ENCODE results near the gene ZBTB8A. TPM values are rescaled to one million over a fixed set of nuclear protein-coding genes. Genes with fewer than 3 reads are reported as not detected.
"Not testable (repeated sequence)": the region's sequence is repeated elsewhere in the genome, so short reads cannot be mapped to it uniquely, and the experiment has no call there.

The ZBTB8A gene
- total RNA-seq, 1 donor from 2014 or later: 12.6 TPM

DNA sequence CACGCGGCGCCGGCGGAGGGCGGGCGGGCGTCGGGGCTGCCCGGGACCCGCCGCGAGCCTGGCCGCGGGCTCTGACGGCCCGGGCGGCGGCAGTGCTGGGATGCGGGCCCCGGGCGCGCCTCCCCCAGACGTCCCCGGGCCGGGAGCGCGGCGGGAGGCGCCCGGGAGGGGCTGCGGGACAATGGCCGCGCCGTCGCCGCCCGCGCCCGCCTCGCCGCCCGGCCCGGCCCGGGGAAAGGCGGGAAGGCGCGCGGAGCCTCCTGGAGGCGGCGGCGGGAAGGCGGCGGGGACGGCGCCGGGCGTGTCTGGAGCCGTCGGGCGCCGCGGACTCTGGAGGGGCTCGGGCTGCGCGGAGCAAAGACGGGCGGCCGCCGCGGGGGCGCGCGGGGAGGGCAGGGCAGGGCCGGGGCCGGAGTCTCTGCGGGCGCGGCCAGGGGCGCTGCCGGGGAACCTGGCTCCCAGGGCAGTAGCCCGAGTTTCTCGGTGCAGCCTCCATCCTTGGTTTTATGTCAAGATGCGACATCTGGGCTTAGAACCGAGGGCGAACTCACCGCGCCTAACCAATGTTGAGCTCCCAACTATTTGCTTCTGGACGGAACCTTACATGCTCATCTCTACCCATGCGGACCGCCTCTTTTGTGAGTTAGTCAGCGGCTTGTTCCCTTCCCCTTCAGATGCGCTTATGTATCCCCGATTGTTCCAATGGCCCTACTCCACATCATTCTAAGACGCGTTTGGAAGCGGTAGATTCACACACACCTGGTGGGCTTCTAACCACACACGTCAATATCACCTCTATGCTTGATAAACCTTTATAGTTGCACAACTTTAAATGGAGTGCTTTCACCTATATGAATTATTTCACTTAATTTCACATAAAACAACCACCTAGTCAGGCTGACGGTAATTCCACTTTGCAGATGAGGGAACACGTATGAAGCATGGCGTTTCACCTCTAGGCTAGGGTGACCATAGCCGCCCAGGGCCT lies 651 bp downstream of the ZBTB8A start:
- DNase-seq: peak; percentile 60

DNA sequence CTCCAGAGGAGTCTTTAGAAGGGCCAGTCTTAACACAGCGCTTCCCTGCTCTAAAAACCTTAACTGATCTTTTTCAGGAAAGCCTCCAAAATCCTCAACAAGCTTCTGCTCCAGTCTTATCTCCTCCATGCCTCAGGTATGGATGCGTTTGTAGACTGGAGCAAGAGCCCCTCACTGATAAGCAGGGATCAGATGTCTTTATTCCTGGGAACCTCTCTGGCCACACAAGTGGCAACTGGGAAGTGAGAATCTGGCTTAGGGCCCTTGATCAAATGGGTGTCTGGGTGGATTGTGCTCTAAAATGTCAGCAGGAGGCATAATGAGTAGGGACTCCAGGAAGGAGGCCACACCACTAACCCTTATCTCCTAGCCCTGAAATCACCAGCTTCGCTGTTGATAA lies 1.4 kb downstream of the ZBTB8A start:
- DNase-seq: peak; percentile 11

DNA sequence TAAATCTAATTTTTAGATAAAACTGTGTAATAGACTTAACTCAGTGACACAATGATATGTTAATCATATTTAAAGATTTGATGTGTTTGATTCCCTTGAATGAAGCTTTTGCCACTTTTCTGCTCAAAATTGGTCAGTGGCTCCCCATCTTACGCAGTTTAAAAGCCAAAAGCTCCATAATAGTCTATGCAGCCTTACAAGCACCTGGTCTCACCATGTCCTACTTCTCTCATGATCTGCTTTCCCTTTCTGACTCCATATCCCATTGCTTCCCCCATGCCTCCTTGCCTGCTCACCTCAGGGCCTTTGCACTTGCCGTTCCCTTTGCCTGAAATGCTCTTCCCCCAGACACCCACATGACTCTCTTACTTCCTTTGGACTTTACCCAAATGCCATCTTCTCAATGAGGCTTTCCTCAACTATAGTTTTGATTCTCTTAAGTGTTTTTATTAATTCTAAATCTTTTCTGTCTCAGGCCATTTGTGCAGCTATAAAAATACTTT lies 1.9 kb downstream of the ZBTB8A start:
- no peak for DNase-seq

DNA sequence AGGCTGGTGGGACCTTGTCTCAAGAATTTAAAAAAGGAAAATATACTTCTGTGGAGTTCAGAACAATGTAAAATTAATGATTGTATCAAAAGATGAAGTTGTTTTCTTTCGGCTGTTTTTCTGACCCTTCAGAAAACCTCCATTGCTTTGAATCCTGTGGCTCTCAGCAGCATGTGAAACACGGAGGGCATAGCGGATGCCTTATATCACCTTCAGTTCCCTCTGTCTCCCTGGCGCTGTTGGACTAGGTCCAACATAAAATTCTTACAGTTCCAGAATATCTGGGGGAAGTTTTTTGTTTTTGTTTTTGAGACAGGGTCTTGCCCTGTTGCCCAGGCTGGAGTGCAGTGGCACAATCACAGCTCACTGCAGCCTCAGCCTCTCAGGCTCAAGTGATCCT lies 7.4 kb downstream of the ZBTB8A start:
- DNase-seq: peak; percentile 26

DNA sequence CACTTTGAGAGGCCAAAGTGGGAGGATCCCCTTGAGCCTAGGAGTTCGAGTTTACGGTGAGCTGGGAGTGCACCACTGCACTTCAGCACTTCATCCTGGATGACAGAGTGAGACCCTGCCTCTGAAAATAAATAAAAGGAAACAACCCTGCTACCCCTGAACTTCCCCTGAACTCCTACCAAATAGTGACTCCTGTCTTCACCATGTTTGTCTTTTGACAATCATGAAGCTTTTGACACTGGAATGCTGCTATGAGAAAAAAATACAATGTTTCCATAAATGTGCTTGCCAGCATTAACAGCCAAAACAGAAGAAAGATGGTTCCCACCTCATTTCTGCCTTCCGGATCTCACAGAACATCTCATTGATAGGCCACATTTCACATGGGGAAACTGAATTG lies 10.4 kb downstream of the ZBTB8A start:
- peak; percentile 17 for DNase-seq

DNA sequence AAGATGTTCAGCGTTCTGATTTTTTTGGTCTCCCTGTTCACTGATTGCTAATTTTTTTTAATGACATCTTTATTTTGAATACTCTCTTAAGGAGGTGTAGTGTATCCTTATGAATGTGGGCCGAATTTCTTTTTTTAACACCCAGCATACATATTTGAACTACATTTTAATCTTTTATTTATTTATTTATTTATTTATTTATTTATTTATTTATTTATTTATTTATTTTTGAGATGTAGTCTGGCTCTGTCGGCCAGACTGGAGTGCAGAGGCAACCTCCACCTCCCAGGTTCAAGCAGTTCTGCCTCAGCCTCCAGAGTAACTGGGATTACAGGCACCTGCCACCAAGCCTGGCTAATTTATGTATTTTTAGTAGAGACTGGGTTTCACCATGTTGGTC lies 15.1 kb downstream of the ZBTB8A start:
- no peak for DNase-seq

DNA sequence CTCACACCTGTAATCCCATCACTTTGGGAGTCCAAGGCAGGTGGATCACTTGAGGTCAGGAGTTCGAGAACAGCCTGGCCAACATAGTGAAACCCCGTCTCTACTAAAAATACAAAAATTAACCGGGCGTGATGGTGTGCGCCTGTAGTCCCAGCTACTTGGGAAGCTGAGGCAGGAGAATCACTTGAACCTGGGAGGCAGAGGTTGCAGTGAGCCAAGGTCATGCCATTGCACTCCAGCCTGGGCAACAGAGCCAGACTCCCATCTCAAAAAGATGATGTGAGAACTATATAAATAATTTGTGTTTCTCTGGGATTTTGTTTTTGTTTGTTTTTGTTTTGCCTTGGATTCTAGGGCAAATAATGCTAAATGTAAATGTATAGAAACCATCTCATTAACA lies 17.8 kb downstream of the ZBTB8A start:
- DNase-seq: not testable (repeated sequence)

DNA sequence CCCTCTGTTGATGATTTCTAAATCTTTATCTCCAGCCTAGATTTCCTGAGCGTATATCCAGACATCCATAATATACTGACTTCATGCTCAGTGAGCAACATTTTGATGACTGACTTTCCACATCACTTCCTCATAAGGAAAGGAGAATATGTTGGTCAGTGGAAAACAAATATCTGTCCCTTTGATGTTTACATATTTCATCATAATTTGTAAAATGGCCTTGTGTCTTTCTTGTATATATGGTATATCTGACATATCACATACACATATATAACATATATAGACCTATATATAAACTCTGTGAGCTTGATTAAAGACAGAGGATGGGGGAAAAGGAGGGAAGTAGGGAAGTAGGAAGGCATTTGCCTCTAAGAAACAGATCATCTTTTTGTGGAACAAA lies 18.6 kb downstream of the ZBTB8A start:
- no peak for DNase-seq

DNA sequence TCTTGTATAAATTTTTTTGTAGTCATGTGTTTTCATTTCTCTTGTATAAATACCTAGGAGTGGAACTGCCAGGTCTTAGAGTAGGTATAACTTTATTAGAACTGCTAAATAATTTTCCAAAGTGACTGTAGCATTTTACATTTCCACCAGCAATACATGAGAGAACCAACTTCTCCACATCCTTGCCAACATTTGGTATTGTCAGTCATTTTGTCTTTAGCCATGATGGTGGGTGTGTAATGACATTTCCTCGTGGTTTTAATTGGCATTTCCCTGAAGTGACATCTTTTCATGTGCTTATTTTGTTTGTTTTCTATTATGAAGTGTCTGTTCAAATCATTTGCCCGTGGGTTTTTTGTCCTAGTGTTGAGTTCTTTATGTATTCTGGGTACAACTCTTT lies 29.7 kb downstream of the ZBTB8A start:
- DNase-seq: no peak

DNA sequence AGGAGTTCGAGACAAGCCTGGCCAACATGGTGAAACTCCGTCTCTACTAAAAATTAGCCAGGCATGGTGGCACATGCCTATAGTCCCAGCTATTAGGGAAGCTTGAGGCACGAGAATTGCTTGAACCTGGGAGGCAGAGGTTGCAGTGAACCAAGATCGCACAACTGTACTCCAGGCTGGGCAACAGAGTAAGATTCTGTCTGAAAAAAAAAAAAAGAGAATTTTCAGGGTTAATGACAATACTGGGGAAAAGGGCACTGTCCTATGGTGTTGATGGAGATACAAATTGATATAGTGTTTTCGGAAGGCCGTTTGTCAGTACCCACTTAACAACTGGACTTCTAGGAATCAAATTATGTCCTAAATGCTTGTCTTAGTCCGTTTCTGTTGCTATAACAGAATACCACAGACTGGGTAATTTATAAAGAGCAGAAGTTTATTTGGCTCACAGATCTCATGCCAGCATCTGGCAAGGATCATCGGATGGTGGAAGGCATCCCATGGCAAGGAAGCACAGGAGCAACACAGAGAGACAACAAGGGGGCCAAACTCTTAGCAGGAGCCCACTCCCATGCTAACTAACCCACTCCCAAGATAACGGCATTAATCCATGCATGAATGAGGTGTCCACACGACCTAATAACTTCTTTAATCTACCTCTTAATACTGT lies 41.3 kb downstream of the ZBTB8A start:
- DNase-seq: no peak

DNA sequence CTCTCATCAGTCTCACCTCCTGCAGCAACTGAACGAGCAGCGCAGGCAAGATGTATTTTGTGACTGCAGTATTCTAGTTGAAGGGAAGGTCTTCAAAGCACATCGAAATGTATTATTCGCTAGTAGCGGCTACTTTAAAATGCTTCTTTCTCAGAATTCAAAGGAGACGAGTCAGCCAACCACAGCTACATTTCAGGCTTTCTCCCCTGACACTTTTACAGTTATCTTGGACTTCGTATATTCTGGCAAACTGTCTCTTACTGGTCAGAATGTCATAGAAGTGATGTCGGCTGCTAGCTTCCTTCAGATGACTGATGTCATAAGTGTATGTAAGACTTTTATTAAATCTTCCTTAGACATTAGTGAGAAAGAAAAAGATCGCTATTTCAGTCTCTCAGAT lies 53.7 kb downstream of the ZBTB8A start:
- no peak for DNase-seq

DNA sequence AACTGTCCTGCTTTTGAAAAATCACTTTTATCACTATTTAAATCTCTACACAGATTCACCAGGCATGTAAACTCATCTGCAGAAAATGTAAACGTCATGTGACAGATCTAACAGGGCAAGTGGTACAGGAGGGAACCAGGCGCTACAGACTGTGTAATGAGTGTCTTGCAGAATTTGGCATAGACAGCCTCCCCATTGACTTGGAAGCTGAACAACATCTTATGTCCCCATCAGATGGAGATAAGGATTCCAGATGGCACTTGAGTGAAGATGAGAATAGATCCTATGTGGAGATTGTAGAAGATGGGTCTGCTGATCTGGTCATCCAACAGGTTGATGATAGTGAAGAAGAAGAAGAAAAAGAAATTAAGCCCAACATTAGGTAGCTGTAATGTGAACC lies 60.8 kb downstream of the ZBTB8A start:
- no peak for DNase-seq

DNA sequence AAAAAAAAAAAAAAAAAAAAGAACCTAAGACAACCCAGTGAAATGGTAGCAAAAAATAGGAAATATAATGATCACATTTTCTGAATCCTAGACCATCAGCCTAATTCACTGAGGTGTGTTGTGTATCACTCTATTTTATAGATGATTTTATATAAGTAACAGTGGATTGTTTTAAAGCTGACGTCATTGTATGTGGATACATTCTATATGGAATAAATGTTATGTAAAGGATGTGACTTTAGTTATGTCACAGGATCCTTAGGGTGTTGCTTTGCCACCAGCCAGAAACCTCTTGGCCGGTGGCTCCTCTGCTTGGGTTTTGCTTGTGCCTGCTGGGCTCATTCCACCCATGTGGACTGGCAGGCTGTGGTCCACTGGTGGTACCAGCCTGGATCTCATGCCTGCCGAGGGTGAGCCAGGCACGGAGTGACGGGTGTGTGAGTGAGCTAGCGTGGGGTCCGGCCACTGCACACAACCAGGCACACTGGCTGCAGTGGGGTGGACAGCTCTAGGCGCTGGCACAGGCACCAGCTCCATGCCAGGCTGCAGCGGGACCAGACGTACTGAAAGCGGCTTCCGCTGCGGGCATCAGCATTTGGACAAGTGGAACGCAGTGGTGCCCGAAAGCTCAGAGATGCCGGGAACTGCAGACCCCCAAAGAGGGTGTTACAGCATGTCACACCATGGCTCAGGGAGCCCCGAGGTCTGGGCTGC lies 66.6 kb downstream of the ZBTB8A start:
- no peak for DNase-seq

DNA sequence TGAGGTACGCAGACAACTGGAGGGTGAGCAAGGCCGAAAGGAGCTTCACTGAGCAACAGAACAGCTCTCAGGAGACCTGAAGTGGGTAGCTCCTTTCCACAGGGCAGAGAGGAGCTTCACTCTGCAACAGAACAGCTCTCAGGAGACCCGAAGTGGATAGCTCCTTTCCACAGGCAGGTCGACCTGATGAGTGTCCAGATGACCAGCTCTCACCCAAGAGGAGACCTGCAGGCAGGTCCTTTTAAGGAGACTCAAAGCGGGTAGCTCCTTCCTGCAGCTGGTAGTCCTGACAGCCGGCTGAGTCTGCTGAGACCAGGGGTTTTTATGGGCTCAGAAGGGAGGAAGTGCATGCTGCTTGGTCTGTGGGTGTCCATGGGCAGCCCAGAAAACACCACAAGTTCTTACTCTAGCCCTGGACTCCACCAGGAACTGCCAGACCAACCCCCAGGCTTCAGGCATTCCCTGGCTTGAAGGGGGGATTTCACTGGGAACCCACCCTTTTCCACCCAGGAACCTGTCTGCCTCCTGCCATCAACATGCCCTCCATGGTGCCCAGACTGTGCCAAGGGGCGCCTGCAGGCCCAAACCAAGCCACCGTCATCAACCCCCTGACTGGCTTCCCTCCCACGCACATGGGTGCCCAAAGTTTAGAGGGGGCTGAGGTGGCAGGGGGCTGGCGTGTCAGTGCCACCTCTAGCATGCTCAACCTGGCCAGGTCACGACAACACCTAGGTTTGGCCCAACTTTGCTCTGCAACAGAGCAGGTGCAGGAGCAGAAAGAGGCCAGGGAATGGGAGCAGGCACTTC lies 67.5 kb downstream of the ZBTB8A start:
- DNase-seq: no peak

DNA sequence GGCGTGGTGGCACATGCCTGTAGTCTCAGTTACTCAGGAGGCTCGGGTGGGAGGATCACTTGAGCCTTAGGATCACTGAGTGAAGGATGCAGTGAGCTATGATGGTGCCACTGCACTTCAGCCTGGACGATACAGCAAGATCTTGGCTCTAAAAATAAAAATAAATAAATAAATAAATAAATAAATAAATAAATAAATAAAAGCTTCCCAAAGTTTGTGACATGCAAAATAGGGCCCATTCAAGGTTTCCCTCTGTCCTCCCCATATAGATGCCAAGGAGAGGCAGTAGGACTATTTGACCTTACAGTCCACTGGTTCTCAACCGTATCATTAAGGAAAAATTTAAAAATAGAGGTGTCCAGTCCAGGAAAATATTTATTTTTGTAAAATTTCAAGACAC lies 70.0 kb downstream of the ZBTB8A start:
- DNase-seq: no peak

DNA sequence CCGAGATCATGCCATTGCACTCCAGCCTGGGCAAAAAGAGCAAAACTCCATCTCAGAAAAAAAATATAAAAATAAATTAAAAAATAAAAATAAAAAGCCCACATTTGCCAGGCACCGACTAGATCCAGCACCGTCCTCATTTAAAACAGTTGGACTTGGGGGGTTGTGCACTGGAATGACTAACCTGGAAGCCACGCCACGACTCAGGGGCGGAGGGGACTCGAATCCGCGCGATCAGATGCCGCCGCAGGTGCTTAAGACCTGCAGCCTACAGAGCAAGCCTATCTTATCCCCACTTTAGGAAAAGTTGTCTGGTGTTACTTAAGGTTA lies 72.6 kb downstream of the ZBTB8A start:
- DNase-seq: no peak

DNA sequence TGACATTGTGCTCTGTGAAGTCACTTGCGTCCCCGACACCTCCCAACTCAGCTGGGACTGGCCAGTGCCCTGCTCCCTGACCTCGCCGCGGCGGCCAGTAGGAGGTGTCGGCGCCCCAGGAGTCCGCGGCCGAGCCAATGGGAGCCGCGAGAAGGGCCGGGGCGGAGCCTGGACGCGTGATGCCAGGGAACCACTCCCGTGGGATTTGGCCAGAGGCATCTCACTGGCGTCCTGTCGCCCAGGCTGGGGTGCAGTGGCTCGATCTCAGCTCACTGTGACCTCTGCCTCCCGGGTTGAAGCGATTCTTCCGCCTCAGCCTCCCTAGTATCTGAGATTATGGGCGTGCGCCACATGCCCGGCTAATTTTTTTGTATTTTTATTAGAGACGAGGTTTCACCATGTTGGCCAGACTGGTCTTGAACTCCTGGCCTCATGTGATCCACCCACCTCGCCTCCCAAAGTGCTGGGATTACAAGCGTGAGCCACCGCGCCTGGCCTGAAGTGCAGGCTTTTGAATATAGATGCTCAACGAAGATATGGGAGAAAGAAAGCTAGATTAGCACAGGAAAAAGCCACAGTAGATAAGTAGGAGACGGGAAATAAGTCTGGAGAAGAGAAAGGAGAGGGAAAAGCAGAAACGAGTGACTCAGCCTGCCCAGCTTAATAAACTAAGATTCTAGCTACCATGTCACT lies 73.1 kb downstream of the ZBTB8A start:
- DNase-seq: peak; percentile 90

DNA sequence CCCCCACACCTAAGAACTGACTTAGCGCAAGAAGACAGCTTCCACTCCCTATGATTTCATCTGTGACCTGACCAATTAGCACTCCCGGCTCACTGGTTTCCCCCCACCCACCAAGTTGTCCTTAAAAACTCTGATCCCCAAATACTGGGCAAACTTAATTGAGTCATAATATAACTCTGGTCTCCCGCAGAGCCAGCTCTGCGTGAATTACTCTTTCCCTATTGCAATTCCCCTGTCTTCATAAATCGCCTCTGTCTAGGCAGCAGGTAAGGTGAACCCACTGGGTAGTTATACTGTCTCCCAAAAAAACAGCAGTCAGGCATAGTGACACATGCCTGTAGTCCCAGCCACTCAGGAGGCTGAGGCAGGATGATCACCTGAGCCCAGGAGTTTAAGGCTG lies 74.2 kb downstream of the ZBTB8A start:
- no peak for DNase-seq

DNA sequence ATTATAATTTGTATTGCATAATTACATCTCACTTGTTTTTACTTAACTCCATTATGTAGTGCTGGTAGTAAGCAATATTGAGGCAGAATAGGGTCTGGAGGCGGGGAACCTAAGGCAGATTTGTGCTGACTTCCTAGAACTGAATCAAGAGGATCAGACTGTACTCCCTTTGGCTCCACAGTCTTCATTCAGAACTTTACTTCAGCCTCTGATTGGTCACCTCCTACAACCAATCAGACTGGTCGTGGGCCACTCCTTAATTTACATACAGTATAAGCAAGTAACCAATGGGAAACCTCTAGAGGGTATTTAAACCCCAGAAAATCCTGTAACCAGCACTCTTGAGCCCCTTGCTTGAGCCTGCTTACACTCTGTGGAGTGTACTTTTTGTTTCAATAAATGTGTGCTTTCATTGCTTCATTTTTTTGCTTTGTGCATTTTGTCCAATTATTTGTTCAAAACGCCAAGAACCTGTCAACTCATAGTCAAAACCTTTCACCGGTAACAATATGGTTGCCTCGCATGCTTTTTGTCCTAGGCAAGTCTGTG lies 79.5 kb downstream of the ZBTB8A start:
- peak; percentile 30 for DNase-seq

DNA sequence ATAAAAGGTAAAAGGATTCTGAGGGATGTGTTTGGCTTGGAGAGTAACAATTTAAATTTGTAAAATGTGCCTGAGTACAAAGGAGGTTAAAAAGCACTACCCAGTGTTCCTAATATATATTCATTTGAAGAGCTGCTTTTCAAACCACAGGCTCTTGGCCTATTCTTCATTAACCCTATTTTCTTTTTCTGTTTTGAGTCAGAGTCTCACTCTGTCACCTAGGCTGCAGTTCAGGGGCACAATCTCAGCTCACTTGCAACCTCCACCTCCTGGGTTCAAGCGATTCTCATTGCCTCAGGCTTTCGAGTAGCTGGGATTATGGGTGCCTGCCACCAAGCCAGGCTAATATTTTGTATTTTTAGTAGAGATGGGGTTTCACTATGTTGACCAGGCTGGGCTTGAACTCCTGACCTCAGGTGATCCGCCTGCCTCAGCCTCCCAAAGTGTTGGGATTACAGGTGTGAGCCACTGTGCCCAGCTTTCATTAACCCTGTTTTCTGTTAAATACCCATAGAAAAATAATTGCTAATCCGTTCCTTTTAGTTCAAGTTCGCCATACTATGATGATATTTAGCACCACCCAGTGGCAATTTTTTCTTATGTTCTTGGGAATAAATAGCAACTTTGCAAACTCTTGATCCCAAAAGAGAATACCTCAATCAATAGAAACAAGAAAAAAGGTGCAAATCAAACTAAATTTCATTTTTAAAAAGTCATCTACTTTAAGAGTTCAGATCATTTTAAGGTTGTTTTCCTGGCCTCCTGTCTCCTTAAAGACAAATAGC lies 80.7 kb downstream of the ZBTB8A start:
- peak; percentile 60 for DNase-seq

DNA sequence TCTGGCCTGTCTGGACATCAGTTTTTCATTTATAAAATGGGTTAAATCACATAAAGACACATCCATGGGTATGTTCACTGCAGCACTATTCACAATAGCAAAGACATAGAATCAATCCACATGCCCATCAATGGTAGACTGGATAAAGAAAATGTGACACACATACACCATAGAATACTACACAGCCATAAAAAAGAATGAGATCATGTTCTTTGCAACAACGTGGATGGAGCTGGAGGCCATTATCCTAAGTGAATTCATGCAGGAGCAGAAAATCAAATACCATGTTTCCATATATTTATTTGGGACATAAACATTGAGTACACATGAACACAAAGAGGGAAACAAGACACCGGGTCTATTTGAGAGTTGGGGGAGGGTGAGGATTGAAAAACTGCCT lies 83.0 kb downstream of the ZBTB8A start:
- no peak for DNase-seq
